Stimulated activated CD8-positive, alpha-beta memory T cell treated with anti-CD3 and anti-CD28 coated beads, Interleukin-4, amount 100 ng/mL, for 24 hours (primary cell): ENCODE data around the gene NRL.

ENCODE experiments used
- DNase-seq: peaks from one replicate; pipeline ENCODE4 v3.0.0-alpha.2; 2020; ENCODE audit warnings: low read depth

Gene NRL

GRCh38 chr14:24080888-24081738 is 33.6 kb downstream of the NRL start:
- DNase-seq = peak; percentile 69

DNA sequence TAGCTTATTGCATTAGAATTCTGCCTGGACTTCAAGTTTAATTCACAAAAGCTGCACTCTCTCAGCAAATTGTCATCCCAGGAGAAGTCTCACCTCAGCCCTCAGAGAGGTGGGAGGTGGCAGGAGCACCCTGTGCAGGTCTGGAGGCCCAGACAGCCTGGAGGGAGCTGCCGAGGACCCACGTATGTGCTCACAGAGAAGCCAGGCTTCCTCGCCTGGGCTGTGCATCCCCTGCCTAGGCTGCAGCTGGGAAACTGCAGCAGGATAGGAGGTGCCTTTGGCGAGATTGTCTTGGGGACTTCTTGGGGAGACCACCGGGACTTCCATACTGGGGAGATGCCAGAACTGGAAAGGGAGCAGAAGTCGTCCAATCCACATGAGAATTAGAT is 34.6 kb downstream of the NRL start:
- DNase-seq = no peak

DNA sequence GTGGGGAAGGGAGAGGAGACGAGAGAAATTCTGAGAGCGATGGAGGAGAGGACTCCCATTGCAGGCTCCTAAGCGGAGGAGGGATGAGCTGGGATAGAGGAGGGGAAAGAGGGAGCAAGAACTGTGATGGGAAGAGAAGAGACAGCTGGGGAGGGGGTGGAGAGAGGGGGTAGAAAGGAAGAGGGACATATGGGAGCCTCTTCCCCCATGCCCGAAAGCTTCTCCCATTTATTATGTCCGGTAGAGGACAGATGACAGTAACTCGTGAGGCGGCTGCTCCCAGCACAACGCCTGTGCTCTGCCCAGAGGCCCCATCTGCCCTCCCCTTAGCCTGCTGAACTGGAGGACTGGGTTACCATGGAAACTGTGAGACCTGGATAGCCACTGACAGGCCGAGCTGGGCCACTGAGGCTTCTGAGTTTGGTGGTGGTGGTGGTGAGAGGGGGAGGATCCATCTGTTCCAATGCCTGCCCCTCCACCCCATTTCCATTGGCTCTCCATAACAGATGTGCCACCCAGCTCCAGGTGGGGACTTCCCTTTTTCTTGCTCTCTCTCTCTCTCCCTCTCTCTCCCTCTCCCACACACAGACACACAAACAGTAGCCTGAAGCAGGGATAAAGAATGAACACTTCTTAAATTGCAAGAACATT is 35.1 kb downstream of the NRL start:
- no peak for DNase-seq

GRCh38 chr14:24078146-24078545 is 36.6 kb downstream of the NRL start:
- no peak for DNase-seq

- DNase-seq = no peak
Measured at GRCh38 chr14:24077086-24077485, 37.7 kb downstream of the NRL start.

DNA sequence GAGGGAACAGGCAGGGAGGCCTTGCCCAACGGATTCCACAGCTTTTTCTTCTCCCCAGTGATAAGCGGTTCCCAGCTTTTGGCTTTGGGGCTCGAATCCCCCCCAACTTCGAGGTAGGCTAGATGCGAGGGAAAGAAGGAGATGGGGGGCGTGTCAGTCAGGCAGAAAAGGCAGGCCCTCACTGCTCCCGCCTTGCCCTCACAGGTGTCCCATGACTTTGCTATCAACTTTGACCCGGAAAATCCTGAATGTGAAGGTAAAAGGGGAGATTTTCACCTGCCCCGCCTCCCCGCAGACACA is 38.5 kb downstream of the NRL start:
- no peak for DNase-seq

DNA sequence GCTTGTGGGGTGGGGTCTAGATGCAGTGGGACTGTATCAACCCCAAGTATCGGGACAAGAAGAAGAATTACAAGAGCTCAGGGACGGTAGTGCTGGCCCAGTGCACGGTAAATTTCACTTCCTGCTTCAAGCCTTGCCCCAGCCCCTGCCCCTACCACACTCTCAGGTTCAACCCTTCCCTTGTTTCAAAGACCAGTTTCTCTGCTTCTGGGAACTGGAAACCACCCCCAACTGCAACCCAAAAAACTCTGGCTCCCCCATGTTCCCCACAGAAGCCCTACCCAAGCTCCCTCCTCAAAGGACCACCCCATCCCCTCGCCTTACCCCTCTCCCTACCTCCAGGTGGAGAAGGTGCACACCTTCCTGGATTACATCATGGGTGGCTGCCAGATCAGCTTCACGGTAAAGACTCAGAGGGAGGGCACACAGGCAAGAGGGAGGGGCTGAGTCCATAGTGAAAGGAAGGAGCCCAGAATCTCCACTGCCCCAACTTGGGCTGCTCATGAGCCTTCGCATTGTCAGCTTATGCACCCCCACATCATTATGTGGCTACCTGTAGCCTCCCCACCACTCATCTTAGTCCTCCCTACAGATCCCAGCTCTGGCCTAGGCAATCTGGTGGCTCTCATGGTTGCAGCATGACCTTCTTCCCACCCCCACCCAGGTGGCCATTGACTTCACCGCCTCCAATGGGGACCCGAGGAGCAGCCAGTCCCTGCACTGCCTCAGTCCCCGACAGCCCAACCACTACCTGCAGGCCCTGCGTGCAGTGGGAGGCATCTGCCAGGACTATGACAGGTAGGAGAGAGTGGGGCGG is 39.1 kb downstream of the NRL start:
- DNase-seq = no peak

GRCh38 chr14:24074625-24075484 is 39.9 kb downstream of the NRL start:
- DNase-seq = no peak

DNA sequence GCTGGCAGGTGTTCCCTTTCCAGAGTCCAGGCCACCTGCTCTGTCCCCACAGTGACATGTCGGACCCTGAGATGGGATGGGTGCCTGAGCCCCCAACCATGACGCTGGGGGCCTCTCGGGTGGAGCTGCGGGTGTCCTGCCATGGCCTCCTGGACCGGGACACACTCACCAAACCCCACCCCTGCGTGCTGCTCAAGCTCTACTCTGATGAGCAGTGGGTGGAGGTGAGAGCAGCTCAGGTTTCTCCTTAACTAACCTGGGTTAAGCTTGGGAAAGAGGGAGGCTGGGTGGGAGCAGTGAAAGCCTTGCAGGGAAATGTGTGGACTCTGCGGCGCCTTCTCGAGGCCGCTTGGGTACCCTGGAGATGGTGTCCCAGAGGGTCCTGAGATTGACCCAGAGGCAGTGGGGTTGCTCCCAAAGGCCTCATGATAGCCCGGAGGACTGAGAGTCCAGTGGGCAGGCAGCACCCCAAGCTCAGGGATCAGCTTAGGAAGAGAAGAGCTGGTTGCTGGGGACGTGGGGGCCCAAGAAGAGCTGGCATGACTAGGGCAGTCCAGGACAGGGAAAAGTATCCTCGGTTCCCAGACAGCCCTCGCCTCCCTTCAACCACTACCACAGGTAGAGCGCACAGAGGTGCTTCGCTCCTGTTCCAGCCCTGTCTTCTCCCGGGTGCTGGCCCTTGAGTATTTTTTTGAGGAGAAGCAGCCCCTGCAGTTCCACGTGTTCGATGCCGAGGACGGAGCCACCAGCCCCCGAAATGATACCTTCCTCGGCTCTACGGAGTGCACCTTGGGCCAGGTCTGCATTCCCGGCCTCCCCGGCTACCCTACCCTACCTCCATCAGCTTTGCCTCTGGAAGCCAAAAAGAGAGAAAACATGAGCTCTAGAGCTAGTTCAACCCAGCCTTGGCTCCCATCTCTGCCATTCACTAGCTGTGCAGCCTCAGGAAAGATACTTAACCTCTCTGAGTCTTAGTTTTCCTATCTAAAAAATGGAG is 41.6 kb downstream of the NRL start:
- DNase-seq = no peak

DNA sequence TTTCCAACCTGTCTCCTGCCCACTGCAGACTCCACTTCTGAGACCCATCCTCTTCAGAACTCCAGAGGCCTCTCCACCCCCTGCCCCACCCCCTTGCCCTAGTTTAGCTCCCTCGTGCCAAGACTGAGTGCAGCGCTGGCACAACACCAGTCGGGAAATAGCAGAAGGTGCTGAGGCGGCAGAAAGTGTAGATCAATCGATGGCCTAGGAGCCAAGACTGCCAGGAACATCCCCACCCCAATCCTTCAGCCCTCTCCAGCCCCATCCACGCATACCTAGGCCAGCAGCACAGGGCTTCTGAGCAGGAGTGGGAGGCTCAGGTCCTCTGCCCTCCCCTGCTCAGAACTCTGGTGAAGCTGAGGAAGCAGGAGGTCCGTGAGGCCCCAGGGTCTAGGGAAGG is 42.3 kb downstream of the NRL start:
- no peak for DNase-seq

DNA sequence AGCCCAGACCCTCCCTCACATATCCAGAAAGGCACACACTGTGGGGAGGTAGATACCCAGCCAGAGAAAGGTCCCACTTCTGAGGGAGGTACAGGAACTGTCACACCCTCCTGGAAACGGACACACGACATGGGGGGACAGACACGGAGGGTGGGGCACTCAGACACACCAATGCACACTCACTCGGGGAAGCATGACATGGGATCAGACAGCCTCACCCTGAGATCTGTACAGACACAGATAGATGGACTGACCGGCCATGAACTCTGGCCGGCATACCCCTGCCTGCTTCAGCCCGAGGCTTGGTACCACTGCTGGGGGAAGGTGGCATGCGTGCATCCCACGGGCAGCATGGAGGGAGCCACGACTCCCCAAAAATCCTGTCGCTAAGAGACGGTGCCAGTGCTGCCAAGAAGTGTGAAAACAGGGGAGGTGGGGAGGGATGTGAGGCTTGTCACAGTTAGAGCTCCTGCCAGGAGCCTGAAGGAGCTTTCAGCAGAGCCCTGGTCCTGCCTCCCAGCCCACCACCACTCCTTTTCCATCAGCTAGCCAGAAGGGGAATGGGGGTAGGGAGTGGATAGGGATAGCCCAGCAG is 42.8 kb downstream of the NRL start:
- DNase-seq = no peak

DNA sequence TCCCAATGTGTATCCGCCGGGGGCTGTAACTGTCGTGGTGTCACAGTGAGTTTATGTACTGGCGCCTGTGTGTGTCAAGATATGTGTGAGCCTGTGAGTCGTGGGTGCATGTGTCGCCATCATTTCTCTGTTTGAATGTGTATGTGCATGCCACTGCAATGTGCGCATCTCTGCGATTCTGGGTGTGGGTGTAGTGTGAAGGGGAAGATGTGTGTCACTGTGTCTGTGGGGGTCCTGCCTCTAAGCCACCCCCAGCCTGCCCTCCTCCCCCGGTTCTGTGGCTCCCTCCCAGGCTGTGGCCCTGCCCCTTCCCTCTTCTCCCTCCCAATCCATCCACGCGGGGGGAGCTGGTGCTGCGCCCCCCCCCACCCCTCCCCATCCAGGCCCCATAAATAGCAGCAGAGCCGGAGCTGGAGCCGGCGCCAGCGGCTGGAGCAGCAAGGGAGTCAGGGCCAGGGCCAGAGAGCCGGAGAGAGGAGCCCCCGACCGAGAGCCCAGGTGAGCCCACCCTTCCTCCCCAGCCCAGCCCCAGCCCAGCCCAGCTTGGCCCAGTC is 43.5 kb downstream of the NRL start, which contains the start of gene CPNE6:
CPNE6 (plus strand) TSS at position 419 of the 554 bp plus-strand sequence. CDS start 1,375 bp downstream, outside the sequence.
- DNase-seq = peak; percentile 49

DNA sequence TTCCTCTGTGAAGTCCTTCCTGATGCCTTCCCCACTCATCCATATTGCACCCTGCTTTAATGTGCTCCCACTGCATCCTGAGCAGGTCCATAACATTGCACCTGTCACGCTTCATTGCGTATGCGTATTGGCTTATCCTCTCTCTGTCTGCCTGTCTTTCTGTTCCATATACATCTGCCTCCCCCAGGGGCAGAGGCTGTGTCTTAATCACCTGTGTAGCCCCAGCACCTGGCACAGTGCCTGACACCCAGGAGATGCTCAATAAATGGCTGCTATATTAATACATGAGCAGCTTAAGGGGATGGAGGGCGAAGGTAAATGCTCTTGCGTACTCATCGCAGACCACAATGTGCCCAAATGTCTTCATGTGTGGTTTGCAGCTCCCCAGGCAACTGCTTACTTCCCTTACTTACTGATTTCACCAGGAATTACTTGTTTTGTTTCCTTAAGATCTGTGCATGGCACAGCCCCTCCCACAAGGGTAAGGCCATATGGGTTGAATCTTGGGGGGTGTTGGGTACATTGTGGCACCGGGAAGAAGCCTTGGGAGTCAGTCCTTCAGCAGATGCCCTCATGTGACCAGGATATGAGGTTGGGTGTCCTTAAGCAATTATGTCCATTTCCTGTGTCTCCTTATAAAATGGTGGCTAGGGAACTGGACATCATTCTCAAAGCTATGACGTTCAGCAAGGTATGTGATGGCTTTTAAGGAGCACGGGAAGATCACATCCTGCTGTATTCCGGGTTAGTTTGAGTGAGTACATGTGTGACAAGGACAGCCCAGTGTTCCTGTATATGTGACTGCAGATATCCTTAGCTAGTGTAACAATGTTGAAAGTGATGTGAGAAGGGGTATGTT is 44.2 kb downstream of the NRL start:
- no peak for DNase-seq

GRCh38 chr14:24069411-24069735 is 45.4 kb downstream of the NRL start:
- DNase-seq = no peak

DNA sequence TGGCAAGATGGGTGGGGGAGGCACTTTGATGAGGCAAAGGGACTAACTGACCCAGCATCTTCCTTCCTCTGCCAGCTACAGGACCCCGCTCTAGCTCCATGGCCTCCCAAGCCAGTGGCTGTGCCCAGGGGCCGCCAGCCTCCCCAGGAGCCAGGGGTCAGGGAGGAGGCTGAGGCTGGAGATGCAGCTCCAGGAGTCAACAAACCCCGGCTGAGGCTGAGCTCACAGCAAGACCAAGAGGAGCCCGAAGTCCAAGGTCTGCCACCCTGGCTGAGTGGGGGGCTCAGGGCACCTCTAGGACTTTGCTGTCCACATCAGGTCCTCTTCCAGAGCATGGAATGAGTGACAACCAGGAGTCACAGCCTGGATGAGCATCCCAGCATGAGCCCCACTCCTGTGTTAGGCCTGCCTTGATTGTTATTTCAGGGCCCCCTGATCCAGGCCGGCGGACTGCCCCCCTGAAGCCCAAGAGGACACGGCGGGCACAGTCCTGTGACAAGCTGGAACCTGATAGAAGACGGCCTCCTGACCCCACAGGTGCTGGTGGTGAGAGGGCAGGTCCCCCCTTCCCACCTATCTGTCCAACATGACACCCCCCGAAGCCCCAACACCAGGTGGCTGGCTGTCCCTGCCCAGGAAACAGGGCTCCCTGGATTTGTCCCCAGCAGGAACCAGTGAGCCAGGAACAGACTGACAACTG is 45.9 kb downstream of the NRL start:
- no peak for DNase-seq

DNA sequence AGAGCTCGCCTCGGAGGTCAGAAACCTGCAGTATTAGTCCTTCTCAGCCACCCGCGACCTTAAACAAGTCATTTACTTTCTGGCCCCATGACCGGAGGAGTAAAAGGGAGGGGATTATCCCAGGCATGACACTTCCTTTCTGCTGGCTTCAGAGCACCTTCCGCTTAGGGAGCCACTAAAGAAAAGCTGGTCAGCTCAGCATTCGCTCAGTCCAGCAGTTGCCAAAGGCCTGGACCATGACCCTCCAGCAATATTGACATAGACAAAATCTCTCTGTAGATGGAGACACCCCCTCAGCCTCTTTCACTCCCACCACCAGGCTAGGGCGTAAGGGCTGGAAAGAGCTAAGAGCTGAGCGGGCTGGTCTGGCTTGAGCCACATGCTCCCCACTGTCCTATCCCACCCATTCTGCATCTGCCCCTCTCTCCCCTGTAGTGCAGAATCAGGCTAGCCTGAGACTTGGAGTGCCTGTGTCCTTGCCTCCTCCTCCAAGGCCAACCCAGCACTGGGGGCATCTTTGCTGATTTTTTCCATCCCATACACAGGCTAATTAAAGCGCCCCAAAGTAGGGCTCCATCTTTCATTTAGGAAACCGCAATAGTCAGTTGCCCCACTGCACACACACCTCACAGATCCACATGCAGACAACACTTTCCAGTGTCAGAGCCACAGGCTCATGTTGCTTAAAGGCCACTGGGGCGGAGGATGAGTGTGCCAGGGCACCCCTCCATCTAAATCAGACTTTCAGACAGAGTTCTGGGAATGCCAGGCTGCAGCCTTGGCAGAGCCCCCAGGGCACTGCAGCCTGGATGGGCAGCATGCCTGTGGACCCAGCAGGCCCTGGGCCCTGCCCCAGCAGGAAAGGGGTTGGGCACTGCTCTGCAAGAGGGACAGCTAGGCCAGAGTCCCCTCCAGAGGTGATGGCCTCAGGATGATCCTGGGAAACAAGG is 47.3 kb downstream of the NRL start:
- no peak for DNase-seq

GRCh38 chr14:24066496-24067132 is 48.1 kb downstream of the NRL start:
- no peak for DNase-seq
